NCI-H1417 treated with DMSO at 0.1 percent for 48 hours (cell line): ENCODE measurements around the gene HSF5.
"Not testable (repeated sequence)": the region's sequence is repeated elsewhere in the genome, so short reads cannot be mapped to it uniquely, and the experiment has no call there.

Experiments used
- DNase-seq: peaks from one replicate; lab custom pipeline; 2025; lab: John Stamatoyannopoulos, UW

The HSF5 gene

DNA sequence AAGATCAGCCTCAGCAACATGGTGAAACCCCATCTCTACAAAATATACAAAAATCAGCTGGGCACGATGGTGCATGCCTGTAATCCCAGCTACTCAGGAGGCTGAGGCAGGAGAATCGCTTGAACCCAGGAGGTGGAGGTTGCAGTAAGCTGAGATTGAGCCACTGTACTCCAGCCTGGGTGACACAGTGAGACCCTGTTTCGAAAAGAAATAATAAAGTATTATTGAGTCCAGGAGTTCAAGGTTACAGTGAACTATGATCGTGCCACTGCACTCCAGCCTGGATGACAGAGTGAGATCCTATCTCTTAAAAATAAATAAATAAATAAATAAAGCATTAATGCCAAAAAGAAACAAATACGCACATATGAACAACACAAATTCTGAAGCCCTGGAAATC is 6.4 kb downstream of the HSF5 start:
- DNase-seq: not testable (repeated sequence)

DNA sequence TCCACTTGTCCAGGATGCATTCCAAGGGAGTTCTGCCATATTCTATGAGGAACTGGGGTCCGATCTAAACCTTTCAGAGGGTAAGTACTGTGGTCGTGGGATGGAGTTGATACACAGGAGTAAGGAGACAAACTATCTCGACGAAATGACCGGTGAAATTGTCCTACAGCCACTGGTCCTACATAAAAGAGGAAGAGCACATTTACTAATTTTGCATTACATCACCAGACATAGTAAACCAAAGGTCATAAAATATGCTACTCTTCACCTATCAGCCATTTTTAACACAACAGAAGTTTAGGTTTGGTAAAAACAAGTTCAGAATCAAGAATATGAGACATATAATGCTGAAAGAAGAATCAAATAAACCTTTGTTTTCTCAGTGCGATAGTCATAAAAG is 8.1 kb downstream of the HSF5 start:
- no peak for DNase-seq

DNA sequence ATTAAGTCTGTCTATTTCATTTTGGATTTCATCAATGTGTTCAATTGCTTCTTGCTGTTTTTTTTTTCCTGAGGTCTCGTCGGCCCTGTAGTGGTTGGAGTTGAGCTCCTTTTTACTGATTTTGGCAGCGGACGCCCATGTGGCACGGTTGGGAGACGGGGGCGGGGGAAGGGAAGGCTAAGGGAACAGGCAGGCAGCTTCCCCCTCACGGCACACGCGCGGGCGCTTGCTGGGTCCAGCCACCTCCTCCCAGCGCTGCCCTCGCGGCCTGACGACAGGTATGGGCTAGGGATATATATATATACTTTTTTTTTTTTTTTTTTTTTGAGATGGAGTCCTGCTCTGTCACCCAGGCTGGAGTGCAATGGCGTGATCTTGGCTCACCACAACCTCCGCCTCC is 11.4 kb downstream of the HSF5 start:
- DNase-seq: no peak

DNA sequence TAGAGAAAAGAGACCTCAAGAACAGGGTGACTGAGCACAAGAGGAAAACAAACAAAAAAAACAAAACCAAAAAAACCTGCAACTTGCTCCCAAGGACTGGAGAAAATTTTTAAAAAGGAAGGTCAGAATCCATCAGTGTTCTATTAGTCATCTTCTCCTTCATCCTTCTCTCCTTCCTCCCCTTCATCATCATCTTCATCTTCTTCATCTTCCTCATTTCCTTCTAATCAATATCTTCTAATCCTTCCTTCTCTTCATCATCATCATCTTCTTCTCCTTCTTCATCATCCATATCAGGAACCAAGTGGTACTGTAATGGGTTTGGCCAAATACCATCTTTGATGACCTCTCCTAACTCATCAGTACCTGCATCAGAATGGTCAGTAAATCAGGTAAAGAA is 12.2 kb downstream of the HSF5 start:
- DNase-seq: no peak

DNA sequence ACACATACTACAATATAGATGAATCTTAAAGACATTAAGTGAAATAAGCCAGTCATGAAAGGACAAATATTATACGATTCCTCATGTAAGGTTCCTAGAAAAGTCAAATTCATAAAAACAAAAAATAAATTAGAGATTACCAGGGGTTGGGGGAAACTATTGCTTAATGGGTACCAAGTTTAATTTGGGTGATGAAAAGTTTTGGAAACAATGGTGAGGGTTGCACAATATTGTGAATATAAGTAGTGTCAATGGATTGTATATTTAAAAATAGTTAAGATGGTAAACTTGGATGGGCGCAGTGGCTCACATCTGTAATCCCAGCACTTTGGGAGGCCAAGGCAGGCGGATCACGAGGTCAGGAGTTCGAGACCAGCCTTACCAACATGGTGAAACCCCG is 17.9 kb downstream of the HSF5 start:
- no peak for DNase-seq

DNA sequence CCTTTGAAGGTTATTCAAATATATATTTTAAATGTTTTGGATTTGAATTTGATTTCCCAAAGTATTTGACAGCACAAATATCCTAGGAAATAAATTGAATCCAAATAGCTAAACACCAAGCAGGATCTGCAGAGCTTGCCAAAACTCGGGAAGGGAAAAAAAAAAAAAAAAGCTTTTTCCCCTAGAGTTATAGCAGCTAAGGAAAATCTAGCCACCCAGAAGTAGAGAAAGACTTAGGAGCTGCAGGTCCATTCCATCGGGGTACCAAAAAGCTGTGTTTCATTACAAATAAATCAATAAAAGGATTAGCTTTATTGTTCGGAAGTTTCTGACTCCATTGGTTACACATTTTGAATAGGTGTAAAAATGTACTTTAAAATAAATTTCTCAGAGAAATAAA is 19.3 kb downstream of the HSF5 start:
- DNase-seq: no peak

DNA sequence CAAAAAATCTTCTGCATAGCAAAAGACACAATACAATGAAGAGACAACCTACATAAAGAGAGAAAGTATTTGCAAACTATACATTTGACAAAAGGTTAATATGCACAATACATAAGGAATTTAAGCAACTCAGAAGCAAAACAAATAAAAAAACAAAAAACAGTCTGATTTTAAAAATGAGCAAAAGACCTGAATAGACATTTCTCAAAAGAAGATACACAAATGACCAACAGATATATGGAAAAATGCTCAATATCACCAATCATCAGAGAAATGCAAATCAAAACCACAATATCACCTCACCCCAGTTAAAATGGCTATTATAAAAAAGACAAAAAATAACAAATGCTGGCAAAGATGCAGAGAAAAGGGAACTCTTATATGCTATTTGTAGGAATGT is 32.7 kb downstream of the HSF5 start:
- no peak for DNase-seq

DNA sequence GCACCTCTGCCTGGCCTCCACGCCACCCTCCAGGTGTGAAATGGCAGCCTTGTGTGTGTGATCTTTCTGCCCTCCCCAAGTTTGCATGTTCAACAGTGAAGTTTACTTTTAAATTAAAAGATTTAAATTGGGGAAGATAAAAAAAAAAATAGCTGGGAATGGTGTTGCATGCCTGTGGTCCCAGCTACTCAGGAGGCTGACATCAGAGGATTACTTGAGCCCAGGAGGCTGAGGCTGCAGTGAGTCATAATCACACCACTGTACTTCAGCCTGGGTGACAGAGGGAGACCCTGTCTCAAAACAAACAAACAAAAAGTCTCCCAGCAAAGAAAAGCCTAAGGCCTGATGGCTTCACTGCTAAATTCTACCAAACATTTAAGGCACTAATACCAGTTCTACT is 35.5 kb downstream of the HSF5 start:
- no peak for DNase-seq

DNA sequence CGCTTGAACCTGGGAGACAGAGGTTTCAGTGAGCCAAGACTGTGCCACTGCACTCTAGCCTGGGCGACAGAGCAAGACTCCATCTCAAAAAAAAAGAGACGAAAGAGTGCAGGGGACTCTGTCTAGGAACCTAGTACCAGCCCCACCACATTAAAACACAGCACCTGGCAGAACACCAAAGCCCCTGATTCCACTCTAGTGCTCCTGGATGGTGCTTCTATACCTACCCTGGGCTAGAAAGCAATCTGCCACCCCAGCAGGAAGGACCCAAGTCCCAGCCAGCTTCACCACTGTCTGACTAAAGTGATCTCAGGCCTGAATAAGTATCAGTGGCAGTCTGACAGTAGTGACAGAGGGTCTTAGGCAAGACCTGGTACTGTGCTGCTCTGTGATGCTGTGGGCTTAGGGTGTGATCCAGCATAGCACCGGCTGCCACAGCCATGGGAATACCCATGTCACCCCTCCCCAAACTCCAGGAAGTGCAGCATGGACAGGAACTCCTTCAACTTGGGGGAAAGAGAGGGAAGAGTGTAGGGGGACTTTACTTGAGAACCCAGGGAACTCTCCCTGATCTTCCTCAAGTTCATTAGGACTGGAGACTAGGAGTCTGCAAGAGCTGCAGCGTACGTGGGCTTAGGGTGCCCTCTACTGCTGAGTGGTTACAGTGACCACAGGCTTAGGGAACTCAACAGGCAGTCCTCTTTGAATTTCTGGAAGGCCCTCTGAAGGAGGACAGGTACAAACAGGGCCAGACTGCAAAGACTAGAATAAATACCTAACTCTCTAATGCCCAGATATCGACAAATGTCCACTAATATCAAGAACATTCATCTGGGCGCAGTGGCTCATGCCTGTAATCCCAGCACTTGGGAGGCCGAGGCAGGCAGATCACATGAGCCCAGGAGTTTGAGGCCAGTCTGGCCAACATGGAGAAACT is 40.9 kb downstream of the HSF5 start:
- DNase-seq: no peak

DNA sequence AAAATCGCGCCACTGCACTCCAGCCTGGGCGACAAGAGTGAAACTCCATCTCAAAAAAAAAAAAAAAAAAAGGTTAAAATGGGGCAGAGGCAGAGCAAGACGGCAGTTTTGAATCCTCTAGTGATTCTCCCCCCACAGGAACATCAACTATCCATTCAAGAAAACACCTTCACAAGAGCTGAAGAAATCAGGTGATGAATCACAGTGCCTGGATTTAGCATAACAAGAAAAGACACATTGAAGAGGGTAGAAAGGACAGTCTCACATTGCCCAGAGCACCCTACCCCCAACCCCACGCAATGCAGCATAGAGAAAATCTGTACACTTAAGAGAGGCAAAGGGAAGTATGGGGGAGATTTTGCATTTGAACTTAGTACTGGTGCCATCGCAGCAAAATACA is 42.1 kb downstream of the HSF5 start:
- no peak for DNase-seq

DNA sequence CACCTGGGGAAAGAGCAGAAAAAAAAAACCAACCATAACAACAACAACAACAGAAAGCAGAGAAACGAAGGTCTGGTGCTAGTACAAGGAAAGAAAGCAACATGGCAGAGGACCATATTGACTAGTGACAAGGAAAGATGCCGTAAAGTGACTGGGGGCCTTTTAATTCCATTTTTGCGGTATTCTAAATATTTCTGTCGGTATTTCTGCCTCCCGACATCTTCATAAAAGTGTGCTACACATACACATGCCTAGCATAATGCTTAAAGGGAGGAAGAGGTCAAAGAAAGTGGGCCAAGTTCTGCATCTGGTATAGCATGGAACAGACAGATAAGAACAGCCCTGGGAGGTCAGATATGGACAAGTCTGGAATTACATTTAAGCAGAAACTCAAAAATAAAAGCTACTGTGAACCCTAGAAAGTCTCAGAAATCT is 51.4 kb downstream of the HSF5 start:
- no peak for DNase-seq

DNA sequence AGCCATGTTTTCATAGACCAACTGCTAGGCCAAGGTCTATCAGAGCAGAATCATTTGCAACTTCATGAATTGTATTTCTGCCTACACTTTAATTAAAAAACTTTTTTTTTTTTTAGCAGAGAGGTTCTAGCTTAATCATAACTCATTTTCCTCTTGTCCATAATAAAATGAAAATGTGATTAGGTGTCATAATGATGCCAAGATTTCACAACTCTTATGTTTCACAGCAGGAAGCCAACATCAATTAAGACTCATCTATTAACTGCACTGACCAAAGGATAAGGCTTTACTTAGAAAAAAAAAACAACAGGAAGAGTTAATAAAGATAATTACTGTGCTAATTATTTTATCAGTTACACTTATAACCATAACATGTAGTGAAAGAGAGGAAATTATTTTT is 52.0 kb downstream of the HSF5 start:
- DNase-seq: no peak

DNA sequence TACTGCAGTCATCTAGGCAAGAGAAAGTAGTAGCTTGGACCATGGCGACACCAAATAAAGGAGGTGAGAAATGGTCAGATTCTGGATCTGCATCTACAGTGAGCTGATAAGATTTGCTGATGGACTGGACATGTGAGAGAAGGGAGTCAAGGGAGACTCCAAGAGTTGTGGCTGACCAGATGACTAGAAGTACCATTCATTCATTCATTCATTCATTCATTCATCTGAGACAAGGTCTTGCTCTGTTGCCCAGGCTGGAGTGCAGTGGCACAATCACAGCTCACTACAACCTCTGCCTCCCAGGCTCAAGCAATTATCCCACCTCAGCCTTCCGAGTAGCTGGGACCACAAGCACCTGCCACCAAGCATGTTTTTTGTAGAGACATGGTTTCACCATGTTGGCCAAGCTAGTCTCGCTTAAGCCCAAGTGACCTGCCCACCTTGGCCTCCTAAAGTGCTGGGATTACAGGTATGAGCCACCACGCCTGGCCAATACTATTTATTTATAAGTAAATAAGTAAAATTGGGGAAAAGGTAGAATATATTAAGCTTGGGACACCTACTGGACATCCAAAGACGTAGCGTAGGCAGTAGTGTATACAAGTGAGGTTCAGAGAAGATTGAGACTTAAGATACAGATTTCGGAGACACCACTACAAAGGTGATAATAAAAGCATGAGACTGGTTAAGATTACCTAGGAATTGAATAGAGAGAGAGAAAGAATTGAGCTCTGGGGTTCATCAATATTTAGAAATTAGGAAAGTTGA is 55.2 kb downstream of the HSF5 start:
- DNase-seq: no peak

DNA sequence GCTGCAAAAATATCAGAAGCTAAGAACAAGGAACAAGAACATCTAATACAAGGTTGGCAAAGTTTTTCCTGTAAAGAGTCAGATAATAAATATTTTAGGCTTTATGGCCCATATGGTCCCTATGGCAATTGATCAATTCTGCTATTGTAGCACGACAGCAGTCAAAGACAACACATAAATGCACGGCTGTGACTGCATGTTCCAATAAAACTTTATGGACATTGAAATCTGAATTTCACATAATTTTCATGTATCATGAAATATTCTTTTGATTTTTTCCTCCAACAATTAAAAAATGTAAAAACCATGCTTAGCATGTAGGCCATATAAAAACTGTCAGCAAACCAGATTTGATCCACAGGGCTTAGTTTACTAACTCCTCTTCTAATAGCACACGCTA is 60.4 kb downstream of the HSF5 start:
- no peak for DNase-seq

DNA sequence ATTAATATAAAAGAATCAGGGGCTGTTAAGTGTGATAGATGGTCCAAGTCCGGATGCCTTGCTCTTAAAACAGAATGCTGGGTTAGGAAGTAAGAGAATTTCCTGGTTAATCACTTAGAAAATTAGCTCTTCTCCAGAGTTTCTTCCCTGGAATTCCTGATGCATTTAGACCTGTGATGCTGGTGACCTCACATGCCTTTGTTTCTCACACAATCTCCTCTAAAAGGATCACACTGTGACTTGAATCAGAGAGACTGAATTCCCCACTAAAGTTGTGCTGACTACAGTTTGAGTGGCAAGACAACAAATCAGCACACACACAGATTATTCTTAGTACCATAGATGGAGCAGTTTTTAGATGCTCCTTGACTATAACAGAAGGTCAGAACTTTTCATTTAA is 66.5 kb downstream of the HSF5 start:
- DNase-seq: no peak

DNA sequence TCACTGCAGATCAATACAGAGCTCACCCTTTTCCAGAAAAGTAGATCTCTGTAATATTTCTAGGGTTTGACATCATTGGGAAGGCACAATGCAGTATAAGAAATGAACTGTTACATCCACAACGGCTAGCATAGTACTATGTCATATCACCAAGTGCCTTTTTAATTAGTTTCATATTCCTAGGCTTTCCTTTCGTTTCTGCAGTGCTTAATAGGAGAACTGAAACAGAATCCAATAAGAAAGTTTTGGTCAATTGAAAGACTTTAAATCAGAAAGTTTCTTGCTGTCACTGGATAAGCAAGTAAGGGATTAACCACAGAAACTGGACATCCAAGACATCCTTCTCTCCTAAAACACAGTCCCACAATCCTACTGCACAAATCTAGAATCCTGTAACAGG is 67.4 kb downstream of the HSF5 start:
- DNase-seq: no peak

DNA sequence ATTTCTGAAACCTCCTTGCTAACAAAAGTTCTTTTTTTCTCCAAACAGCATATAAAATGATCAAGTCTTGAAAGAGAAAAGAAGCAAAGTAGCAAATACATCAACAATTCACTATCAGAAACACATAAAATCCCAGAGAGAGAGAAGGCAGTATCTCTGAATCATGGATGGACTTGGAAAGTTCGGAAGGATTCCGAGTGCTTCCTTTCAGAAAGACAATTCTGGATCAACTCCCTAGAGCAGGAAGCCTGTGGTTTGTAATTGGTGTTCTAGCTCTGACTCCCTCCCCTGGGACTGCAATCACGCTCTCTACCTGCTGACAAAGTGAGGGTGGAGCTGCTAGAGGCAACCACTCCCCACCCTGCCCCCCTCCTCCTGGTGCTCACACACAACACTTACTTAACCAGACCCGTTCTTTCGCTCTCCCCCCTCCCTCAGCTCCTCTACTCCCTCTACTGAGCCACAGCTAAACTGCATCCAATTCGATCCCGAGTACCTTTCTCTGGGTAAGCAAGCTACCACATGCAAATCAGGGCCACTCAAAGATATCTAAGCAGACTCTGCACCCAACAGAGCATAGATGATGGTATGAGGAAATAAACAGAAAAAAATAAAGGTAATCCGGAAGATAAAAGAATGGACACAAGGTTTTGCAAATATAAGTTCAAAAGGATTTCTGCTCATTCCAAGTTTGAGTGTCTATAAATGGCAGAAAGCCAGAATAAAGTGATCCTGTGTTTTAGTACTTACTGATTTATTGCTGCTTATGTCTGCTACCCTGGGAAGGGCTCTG is 70.7 kb downstream of the HSF5 start, which contains the start of gene RNF43:
TSS of gene RNF43 (minus strand) at position 235 of the 793 bp plus-strand sequence. CDS start 1,957 bp downstream, outside the sequence.
- DNase-seq: peak; percentile 93

DNA sequence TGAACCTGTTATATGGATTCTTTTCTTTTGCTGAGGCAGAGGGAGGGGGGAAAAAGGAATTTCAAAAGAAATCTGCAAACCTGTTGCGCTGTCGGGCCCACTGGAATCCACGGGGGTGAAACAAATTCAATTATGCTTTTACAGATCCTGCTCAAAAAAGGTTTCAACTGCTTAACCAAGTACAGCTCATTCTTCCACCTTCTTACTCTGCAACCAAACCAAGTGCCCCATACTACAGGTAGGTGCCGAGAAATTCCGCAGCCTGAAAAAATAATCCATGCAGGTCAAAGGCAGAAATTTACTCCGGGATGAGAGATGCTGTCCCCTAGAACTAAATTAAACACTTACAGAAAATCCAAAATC is 71.3 kb downstream of the HSF5 start:
- DNase-seq: no peak

DNA sequence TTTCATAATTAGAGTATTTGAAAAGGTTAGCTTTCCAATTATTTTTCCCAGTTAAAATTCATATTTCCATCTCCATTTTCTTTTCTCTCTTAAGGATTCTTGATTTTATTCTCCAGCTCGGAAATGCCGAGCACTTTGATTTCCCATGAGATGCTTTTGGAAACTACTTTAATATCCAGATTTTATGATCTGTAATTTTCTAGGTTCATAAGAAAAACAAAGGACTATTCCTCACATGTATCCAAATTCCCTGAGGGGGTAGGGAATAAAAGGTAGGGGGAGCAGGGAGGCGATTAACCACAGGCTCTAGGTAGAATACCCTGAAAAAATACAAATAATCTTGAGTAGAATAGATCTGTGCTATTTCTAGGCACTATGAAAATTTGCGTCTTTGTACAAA is 71.8 kb downstream of the HSF5 start:
- DNase-seq: no peak

DNA sequence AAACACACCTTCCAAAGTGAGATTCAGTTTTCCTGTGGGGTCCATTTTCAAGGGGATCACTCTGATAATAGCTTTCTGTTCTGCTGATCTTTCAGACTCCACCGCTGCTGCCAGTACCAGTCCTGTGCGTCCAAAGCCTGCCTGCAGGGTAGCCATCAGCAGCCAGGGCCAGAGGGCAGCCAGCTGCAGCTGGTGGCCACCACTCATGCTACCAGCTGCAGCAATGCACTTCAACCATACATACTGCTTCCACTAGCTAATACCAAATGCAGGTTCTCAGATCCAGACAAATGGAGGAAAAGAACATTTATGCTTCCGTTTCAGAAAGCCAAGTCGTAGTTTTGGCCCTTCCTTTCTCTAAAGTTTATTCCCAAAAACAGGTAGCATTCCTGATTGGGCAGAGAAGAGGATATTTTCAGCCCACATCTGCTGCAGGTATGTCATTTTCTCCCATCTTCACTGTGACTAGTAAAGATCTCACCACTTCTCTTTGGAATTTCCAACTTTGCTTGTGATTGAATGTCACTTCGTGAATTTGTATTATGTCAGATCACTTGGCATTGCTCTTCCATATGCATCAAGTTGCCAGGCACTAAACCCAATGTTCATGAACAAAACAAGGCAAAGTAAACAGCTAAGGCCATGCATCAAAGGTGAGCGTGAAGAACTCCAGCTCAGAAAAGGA is 72.7 kb downstream of the HSF5 start:
- DNase-seq: no peak

DNA sequence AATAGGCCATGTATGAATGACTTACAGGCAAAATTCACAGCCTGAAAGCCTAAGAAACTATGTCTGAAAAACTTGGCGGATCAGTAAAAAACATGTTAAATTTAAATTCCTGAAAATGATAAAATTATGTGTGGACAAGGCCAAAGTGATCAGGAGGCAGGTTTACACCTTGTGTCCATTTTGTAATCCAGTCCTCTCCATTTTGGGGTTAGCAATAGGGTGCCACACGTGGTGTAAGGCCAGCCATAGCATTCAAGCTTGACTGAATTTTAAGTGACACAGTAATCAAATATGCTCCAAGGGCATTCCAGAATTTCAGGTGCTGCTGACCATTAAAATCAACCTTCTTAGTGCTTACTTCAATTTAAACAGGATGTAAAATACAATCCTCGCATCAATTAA is 73.6 kb downstream of the HSF5 start:
- DNase-seq: no peak

DNA sequence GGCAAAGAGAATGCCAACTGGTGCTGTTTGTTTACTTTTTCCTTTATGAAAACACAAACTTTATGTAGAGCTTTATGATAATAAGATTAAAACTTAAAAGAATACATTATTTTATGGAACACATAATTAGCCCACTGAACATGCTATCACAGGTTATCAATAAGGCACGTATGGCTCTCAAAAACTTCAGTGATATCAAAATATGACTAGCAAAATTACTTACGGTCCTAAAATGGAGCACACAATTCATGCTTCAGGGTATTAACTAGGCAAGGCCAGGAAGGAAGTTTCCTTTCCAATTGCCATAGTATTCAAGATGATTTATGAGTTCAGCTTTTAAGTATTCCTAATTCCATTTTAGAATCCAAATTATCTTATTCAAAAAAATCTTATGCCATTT is 74.5 kb downstream of the HSF5 start:
- no peak for DNase-seq
